Stimulated activated naive CD4-positive, alpha-beta T cell (primary cell): ENCODE measurements around the gene TRIM39.

ENCODE experiments used
- DNase-seq, 6 experiments: peaks; one replicate each; lab custom pipeline; 2025; lab: John Stamatoyannopoulos, UW

The TRIM39 gene

DNA sequence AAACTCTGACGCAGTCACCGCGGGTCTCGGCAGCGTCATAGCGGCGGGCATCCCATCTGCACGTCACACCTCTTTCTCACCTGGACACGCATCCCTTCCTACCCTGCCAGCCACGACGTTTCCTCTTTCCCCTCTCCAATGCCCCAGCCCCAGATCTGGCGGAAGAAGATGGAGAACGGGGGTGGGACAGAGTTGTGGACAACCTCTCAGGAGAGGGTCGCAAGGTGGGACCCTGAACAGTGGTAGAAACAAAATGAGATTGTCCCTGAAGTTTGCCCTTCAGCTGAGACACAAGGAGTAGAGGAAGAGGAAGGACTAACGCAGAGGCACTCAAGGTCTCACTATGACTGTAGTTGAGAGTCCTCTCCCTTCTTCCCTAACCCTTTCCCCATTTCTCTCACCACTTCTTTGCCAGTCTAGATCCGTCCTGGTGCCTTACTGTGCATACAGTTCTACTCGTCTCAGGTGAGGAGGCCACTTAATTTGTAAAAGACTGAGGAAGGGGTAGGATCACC is 562 bp downstream of the TRIM39 start:
- no peak for DNase-seq

DNA sequence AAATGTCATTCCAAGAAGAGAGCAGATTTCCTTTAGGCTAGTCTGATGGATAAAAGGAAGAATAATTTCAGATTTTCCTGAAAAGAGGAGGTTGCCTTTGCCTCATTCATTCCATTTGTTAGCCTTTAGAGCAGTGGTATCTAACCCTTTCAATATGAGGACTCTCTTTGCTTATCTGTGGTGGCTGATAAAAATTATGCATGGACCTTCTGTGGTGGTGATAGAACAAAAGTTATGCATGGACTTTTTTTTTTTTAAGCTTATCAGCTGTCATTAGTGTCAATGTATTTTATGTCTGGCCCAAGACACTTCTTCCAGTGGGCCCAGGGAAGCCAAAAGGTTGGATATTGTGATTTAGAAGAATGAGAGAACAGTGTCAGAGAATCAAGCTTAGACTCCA is 1.7 kb downstream of the TRIM39 start:
- no peak for DNase-seq

DNA sequence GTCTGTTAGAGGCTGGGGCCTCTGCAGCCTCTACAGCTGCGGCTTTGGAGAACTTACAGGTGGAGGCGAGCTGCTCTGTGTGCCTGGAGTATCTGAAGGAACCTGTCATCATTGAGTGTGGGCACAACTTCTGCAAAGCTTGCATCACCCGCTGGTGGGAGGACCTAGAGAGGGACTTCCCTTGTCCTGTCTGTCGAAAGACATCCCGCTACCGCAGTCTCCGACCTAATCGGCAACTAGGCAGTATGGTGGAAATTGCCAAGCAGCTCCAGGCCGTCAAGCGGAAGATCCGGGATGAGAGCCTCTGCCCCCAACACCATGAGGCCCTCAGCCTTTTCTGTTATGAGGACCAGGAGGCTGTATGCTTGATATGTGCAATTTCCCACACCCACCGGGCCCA is 2.6 kb downstream of the TRIM39 start:
- no peak for DNase-seq

DNA sequence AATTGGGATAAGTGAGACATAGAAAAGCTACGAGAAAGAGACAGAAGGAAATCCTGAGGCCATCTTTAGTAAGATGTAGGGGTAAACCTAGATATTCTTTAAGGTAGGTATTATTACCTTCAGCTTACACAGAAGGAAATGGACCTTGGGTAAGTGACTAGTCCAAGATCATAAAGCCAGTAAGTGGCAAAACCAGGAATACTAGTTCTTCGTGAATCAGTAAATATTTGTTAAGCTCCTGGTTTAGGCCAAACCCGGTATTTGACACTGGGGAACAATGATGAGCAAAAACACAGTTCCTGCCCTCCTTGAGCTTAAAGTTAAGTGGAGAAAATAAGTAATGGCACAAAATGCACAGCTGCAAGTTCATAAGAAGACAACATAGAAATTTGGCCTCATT is 5.3 kb downstream of the TRIM39 start:
- DNase-seq: no peak

DNA sequence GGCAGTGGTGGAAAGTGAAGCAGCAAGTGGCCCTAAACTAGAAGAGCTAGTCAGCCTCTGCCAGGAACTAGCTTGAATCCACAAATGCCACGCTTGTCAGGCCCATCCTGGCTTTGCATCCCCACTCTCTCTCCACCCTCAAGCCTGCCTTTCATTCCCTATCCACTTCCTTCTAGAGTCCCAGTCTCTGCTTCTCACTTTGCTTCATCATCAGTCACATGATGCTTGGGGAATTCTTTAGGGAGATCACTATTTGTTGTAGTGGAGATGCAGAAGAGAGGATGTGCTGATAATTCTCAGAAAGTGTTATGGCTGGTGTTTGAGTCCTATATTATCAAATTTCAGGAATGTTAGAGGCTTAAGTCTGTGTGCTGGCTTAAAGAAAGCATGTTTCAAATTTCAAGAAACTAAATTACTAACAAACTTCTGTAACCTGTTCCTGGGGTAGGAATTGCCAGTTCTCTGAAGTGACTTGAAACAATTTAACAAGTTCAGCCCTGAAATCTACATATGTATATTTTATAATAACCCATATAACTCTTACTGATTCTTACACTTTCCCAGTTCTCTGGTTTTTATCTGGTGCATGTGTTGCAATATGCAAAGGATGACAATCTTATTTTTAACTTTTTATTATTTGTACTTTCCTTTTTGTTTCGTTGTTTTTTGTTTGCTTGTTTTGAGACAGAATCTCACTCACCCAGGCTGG is 7.5 kb downstream of the TRIM39 start:
- DNase-seq: no peak

DNA sequence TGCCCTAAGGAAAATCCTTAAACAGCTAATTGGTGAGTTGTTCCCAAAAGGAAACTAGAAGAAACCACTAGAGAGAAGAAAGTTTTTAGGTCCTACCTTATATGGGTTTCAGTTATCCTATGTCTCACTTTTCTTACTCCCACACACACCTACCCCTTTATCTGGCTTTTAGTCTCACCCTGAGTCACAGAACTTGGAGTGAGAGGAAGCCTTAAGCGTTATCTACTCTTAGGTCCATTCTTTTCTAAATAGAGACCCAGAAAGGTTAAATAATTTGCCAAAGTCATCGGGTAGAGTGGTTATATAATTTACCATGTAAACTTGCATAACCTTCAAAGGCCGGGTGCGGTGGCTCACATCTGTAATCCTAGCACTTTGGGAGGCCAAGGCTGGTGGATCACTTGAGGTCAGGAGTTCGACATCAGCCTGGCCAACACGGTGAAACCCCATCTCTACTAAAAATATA is 13.9 kb downstream of the TRIM39 start:
- DNase-seq: no peak

DNA sequence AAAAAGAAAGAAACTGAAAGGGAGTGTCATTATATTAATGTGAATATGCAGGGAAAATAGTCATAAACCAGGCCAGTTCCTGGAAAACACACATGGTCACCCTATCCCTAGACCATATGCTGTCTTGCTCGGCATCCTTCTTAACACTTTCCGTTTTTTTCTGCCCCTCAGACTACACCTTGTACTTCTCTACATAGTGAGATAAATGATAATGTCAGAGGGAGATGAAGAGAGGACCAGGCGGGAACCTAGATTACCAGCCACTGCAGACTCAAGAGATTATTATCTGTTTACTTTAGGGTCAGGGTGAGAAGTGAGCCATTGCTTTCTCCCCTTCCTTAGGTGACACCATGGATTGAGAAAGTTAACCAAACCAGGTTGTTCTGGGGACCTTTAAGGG is 14.5 kb downstream of the TRIM39 start:
- no peak for DNase-seq

DNA sequence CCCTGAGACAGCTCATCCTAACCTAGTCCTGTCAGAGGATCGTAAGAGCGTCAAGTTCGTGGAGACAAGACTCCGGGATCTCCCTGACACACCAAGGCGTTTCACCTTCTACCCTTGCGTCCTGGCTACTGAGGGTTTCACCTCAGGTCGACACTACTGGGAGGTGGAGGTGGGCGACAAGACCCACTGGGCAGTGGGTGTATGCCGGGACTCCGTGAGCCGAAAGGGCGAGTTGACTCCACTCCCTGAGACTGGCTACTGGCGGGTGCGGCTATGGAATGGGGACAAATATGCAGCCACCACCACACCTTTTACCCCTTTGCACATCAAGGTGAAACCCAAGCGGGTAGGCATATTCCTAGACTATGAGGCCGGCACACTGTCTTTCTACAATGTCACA is 15.0 kb downstream of the TRIM39 start:
- no peak for DNase-seq

DNA sequence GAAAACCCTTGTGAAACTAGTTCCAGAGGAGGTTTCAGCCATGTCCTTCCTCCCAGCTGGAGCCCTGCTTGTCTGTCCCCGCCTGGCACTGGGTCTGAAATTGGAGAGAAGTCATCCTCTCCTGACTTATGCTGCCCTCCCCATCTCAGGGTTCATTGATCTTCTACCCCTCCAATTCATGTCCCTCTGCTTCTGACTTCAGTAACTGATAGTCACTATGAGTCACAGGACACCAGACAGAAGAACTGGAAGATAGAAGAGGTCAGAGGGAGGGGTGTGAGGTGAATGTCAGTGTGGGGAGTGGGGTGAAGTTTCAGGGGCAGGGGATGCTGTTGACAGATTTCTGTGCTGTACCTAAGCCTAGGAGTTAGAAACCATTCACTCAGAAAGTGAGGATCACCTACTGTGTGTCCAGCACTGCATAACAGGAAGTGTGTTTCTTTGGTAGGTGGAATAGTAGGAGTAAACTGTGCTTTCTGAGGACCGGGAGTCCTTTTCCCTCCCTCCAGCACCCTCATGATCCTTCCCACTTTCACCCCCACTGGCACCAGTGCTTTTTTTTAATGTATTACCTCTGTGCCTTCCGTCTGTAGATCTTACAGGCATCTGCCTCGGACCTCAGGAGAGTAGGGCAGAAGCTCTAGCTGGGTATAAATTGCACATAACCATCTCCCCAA is 17.6 kb downstream of the TRIM39 start:
- DNase-seq: no peak

DNA sequence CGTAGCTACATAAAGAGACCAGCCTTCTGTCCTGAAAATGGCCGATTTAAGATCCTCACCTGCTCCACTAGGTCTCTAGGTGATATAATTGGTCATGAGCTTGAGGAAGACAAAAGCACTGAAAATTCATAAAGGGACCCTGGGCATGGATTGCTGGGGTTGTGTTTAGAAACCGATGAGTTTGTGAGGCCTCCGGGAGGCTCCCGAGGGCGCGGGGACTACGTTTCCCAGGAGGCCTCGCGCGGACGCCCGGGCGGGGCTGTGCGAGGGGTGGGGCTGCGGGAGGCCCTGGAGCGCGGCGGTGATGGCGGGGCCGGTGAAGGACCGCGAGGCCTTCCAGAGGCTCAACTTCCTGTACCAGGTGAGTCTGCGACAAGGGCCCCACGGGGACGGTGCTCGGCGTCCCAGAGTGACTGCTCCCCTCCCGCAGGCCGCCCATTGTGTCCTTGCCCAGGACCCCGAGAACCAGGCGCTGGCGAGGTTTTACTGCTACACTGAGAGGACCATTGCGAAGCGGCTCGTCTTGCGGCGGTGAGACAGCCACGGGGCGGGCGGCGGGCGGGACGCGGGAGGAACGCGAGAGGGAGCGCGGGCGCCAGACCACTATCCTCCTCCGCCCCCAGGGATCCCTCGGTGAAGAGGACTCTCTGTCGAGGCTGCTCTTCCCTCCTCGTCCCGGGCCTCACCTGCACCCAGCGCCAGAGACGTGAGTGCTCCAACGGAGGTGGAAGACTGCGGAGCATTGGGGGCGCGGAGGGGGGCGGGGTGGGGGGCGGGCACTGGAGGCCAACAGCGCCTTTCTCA is 18.3 kb downstream of the TRIM39 start, which contains the start of gene RPP21:
TSS of gene RPP21 (plus strand) at position 289 of the 804 bp plus-strand sequence. CDS start at position 305, 16 bp downstream.
- peak; percentile 74 to 84 (median 82) for DNase-seq

DNA sequence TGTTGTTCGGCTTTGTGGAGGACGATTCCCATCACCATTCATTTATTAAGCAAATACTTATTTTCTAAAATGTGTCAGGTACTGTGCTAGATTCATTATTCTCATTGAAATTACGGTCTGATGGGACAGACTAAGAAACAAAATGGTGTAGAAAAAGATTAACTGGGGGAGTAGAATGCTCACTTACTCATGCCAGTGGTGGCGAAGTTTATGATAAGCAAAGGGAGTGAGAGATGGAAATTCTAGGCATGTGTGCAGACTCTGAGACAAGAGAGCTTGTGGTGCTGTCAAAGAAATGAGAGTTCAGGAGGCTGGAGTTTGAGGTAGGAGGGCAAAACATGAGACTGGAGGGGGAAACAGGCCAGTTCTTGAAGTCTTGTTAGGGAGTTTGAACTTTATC is 19.1 kb downstream of the TRIM39 start:
- no peak for DNase-seq

DNA sequence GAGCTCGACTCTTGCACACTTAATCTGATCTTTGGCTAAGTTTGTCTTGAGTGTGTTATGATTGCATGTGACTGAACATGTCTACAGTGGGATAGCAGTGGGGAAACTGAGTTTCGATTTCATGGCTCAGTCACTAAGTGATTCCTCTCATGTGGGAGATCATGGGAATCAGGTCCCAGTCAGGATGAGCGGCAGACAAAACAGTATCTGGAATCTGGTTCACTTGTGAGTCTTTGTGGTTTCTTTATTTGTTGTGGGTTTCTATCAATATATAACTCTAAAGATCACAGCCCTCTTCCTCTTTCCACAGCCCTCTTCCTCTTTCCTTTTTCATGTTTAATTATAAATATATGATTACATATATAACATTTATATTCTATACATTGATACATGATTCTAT is 22.2 kb downstream of the TRIM39 start:
- DNase-seq: no peak

DNA sequence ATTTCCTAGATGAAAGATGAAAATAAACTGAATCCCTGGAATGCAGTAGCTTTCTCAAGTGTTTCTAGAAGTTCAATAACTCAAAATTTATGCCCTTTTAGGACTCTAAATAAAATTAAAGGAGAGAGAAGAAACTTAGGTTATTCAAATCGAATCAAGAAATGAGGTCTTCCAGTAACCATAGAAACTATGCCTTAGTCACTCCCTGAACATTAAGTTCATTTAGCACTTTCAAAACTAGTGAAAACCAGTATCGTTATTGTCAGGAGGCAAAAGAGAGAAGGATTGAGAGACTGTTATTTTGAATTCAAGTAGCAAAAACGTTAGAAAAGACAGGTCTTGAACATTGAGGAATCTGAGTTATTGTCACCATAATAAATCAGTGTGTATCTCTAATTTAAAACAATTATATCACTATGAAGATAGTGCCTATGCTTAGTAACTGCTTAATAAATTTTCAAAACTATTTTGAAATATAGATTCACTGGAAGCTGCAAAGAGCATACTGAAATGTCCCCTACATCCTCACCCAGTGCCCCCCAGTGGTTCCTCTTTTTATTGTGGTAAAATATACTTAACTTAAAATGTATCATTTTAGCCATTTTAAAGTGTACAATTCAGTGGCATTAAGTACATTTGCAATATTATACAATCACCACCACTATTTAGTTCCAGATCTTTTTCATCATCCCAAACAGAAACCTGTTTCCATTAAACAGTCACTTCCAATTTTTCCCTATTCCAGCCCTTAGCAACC is 22.9 kb downstream of the TRIM39 start:
- no peak for DNase-seq

DNA sequence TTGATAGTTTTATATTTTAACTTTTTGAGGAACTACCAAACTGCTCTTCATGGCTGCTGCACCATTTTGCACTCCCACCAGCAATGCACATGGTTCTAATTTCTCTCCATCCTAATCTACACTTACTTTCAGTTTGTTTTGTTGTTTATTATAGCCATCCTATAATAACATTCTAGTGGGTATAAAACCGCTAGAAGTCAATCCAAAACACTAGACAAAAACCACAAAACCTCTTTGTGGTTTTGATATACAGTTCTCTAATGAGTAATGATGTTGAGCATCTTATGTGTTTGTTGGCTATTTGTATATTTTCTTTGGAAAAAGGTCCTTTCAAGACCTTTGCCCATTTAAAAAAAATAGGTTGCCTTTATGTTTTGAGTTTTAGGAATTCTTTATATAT is 23.8 kb downstream of the TRIM39 start:
- DNase-seq: no peak

DNA sequence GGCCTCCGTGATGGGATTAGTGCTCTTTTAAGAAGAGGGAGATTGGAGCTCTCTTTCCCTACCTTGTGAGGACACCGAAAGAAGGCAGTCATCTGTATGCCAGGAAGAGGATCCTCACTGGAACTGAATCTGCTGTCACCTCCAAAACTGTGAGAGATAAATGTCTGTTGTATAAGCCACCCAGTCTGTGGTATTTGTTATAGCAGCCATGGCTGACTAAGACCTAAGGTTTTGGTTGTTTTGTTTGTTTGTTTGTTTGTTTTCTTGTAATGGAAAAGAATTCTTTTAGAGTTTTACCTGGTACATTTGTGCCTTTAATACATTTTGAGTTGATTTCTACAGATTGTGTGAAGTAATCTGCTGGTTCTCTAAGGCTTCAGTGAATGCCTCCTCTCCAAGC is 25.8 kb downstream of the TRIM39 start:
- DNase-seq: no peak

DNA sequence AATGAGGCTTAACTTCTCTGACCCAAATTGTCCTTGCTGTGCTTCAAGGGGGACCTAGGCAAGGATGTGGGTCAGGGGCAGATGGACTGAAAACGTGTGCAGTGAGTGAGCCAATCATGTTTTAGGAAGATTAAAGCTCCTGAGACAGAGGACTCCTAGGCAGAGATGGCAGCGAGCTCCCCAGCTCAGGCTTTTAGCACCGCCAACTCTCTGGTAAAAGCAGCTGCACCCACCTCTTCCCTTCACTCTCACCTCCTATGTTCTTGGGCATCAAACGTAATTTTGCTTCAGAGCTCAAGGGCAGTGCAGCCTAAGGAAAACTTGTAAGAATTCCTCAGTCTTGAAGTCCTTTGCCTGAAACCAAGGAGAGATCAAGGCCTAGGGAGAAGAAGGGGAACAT is 28.6 kb downstream of the TRIM39 start:
- DNase-seq: no peak

DNA sequence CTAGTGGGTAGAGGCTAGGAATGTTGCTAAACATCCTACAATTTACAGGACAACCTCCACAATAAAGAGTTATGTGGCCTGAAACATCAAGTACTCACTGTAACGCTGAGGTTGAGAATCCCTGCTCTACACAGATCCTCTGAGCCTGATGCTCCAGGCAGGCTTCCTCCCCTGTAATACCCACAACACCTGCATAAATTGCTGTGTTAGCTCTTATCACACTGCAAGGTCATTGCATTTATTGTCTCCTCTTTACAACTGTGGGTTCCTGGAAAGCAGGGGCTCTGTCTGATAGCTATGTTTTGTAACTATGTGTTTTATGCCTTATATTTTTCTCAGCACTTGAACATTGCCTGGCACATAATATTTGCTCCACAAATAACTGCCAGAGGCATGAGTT is 29.8 kb downstream of the TRIM39 start:
- no peak for DNase-seq

DNA sequence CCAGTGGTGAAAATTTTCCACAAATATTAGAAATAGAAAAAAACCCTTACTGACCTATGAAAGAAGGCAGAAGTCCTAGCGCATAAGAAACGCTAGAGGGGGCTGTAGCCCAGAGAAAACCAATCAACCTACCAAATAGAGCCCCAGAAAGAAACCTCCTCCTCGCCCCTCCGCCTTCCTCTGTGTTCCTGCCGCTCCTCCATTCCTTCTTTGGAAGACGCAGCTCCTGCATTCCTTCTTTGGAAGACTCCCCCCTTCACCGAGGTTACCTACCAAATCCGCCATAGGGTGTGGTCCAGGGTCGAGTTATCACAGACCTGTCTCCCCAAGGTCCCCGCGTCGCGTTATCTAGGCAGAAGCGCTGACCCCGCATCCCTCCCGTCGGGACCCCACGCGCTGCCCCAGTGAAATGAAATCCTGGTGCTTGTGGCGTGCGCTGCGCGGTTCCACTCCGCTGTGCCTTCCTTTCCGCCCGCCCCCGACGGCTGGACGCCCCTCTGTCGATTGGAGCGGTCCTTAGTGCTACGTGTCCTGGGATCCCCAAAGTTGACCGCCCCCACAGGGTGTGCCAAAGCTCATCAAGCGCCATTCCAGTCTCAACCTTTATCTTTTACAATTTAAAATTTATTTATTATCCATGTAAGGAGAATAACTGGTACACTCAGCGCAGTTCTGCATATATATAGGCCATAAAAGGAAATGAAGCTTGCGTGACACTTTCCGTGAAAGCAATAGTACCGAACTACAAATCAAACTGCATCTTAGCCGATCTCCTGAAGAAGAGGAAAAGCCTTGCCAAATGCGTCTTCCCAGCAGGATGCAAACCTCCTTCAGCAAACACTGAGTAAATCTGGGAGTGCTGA is 31.2 kb downstream of the TRIM39 start:
- peak; percentile 11 to 59 (median 36) for DNase-seq

DNA sequence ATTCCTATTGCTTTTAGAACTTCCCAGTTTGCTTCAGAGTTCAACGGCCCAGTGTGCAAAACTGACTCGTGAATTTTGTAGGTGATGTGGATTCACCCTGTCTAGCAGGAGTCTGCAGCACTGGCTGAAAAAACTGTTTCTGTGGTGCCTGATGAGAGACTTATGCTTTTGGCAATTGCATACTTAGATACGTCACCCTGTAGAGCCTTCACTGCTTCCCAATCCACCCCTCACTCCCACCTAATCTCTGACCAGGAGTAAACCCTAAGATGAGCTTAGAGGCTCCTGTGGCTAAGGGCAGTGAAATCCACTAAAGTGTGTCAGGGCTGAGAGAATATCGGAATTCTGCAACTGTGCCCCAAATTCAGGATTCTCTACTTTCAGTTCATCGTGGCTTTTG is 32.5 kb downstream of the TRIM39 start:
- DNase-seq: no peak

DNA sequence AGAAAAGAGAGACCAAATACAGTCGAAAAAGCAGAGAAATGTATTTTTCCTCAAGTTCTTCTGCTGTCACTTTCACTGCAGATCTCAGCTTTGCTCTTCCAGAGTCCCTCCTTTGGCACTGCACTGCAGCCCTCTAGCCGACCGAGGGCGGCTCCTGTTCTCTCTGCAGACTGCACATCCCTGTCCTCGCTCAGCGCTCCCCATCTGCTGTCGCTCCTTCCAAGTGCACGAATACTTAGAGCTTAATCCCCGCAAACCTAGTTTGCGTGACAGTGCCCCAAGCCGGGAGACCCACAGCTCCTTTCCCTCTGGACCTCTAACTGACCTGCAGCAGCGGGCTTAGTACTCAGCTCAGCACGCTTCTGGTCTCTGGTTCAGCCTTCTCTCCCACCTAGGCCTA is 33.4 kb downstream of the TRIM39 start:
- DNase-seq: no peak

DNA sequence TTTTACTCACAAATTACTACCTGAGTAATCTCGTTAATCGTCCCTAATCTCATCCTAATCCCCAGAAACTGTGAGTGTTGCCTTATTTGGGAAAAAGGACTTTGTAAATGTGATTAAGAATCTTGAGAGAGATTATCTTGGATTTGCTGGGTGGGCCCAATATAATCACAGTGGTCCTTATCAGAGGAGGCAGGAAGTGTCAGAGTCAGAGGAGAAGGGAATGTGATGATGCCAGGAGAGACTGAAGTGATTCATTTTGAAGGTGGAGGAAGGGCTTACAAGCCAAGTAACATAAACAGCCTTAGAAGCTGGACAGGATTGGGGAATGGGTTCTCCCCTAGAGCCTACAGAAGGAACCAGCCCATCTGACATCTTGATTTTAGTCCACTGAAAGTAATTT is 34.9 kb downstream of the TRIM39 start:
- no peak for DNase-seq
